GM12865 (cell line): ENCODE measurements around the gene PACS2.

Experiments used
- DNase-seq: peaks from one replicate; pipeline ENCODE4 v3.0.0; 2010; ENCODE audit warnings: low read depth
- H3K4me3 ChIP-seq: 2 replicates; pipeline ENCODE4 v1.5.1; 2011; ENCODE audit warnings: mild to moderate bottlenecking, low read depth, low read length, control low read depth
- CTCF ChIP-seq: IDR thresholded peaks from 2 replicates; pipeline ENCODE4 v1.5.1; 2011; ENCODE audit warnings: low read length, control low read depth, low read depth, inconsistent platforms; ENCODE audit not compliant: insufficient read depth; ENCODE audit errors: missing control alignments

The PACS2 gene

GRCh38 chr14:105400016-105400415, 85.5 kb downstream of the PACS2 start:
- no peak overlapping the region for H3K4me3 ChIP-seq

GRCh38 chr14:105401699-105402098, 87.2 kb downstream of the PACS2 start:
- no peak overlapping the region for H3K4me3 ChIP-seq
- no peak for DNase-seq
- TF ChIP-seq CTCF, result no peak

More at GRCh38 chr14:105400016-105400415, 85.5 kb downstream of the PACS2 start:
- TF ChIP-seq CTCF, result no peak
- DNase-seq, result no peak

GRCh38 chr14:105408592-105408991, 94.0 kb downstream of the PACS2 start:
- no peak for DNase-seq
- no peak for TF ChIP-seq CTCF
- no peak overlapping the region for H3K4me3 ChIP-seq

GRCh38 chr14:105409364-105409763, 94.8 kb downstream of the PACS2 start:
- no peak overlapping the region for H3K4me3 ChIP-seq
- TF ChIP-seq CTCF, result no peak
- no peak for DNase-seq

GRCh38 chr14:105410642-105411016, 96.1 kb downstream of the PACS2 start:
- no peak for TF ChIP-seq CTCF
- no peak overlapping the region for H3K4me3 ChIP-seq
- no peak for DNase-seq

GRCh38 chr14:105411017-105411941, 96.7 kb downstream of the PACS2 start:
- H3K4me3 ChIP-seq, result no peak overlapping the region
- DNase-seq, result no peak

More at GRCh38 chr14:105411017-105411941, 96.7 kb downstream of the PACS2 start:
- TF ChIP-seq CTCF, result no peak
